ENCODE results near the gene GNAZ. TPM values are rescaled to one million over a fixed set of nuclear protein-coding genes. Genes with fewer than 3 reads are reported as not detected.

Gene GNAZ
- total and polyA plus RNA-seq, 2 donors from 2014 or later, result 3.7 to 5.7 TPM

DNA sequence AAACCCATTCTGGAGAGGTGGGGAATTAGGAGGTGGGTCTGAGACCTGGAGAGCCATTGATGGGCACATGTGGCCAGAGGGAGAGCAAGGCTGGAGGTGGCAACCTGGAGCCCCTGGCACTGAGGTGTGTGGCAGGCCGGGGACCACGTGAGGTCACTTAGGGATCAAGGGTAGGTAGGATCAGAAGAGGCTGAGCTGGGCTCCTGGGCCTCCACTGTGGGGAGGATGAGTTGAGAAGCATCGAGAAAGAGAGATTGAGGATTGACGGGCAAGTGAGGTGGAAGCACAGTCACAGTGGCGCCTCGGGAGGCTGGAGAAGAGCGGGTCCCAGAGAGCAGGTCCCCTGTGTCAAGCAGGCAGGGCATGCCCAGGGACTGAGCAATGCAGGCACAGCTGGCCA, 4.1 kb downstream of the GNAZ start:
- DNase-seq (peak in 1 of 5 donors; percentile 59), FAIRE-seq (no peak)
- peaks cover 0 to 4% (median 0%) of the 10 kb centered on the region in 3 donors for H3K4me1 ChIP-seq (ENCODE audit: control insufficient read depth in 2 of 3, insufficient read depth in 2 of 3, low read depth in 1 of 3, low read length in 3 of 3)
- no peak overlapping the region for H3K9ac ChIP-seq (ENCODE audit: low read length in 3 of 3)
- no peaks in the 10 kb centered on the region for H3K36me3 ChIP-seq (ENCODE audit: control insufficient read depth in 2 of 3, insufficient read depth in 3 of 3, low read length in 3 of 3)
- TF ChIP-seq, protein P1, sequence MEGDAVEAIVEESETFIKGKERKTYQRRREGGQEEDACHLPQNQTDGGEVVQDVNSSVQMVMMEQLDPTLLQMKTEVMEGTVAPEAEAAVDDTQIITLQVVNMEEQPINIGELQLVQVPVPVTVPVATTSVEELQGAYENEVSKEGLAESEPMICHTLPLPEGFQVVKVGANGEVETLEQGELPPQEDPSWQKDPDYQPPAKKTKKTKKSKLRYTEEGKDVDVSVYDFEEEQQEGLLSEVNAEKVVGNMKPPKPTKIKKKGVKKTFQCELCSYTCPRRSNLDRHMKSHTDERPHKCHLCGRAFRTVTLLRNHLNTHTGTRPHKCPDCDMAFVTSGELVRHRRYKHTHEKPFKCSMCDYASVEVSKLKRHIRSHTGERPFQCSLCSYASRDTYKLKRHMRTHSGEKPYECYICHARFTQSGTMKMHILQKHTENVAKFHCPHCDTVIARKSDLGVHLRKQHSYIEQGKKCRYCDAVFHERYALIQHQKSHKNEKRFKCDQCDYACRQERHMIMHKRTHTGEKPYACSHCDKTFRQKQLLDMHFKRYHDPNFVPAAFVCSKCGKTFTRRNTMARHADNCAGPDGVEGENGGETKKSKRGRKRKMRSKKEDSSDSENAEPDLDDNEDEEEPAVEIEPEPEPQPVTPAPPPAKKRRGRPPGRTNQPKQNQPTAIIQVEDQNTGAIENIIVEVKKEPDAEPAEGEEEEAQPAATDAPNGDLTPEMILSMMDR (IDR thresholded peaks at IDR 0.05; ENCODE audit: borderline replicate concordance, extremely low read depth, insufficient read depth), result no peak
- no peak overlapping the region for H3K27ac ChIP-seq (ENCODE audit: low read depth in 2 of 2, low read length in 2 of 2)
- H3K4me3 ChIP-seq (ENCODE audit: low read length in 3 of 3), result no peak overlapping the region
- intact Hi-C loops (cut with DNase I), result no loop called here
- H3K9me3 ChIP-seq (ENCODE audit: control insufficient read depth in 2 of 3, insufficient read depth in 1 of 3, low read length in 3 of 3), result no peaks in the 10 kb centered on the region
- H3K27me3 ChIP-seq (ENCODE audit: control insufficient read depth, insufficient read depth, low read length), result no peaks in the 10 kb centered on the region

DNA sequence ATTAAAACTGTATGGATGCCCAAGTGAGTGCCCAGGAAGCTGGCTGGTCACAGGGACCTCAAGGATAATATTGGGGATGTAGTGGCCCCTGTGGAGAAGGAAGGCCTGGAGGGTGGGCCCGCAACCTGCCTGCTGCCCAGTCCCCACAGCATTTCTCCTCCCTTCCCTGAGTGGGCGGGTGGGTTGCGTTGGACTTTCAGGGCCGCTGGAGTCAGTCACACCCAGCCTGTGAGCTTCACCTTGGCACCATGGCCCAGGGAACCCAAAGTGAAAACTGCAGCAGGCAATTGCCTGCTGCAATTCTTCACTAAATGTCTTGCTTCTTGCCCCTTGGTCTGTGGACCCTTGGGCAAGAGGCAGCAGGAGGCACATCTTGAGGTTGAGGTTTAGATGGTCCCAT, 4.7 kb downstream of the GNAZ start:
- Histone ChIP-seq H3K4me3 (ENCODE audit: low read length in 3 of 3) (no peak overlapping the region), H3K9ac (ENCODE audit: low read length in 3 of 3) (no peak overlapping the region), H3K27me3 (ENCODE audit: control insufficient read depth, insufficient read depth, low read length) (no peaks in the 10 kb centered on the region), H3K4me1 (ENCODE audit: control insufficient read depth in 2 of 3, insufficient read depth in 2 of 3, low read depth in 1 of 3, low read length in 3 of 3) (no peaks in the 10 kb centered on the region), H3K36me3 (ENCODE audit: control insufficient read depth in 2 of 3, insufficient read depth in 3 of 3, low read length in 3 of 3) (no peaks in the 10 kb centered on the region), H3K27ac (ENCODE audit: low read depth in 2 of 2, low read length in 2 of 2) (no peak overlapping the region), H3K9me3 (ENCODE audit: control insufficient read depth in 2 of 3, insufficient read depth in 1 of 3, low read length in 3 of 3) (no peaks in the 10 kb centered on the region)
- intact Hi-C loops (cut with DNase I), result no loop called here
- TF ChIP-seq, protein P1 (IDR thresholded peaks at IDR 0.05; ENCODE audit: borderline replicate concordance, extremely low read depth, insufficient read depth), result no peak
- FAIRE-seq (no peak), DNase-seq (peak in 1 of 5 donors; percentile 29)

DNA sequence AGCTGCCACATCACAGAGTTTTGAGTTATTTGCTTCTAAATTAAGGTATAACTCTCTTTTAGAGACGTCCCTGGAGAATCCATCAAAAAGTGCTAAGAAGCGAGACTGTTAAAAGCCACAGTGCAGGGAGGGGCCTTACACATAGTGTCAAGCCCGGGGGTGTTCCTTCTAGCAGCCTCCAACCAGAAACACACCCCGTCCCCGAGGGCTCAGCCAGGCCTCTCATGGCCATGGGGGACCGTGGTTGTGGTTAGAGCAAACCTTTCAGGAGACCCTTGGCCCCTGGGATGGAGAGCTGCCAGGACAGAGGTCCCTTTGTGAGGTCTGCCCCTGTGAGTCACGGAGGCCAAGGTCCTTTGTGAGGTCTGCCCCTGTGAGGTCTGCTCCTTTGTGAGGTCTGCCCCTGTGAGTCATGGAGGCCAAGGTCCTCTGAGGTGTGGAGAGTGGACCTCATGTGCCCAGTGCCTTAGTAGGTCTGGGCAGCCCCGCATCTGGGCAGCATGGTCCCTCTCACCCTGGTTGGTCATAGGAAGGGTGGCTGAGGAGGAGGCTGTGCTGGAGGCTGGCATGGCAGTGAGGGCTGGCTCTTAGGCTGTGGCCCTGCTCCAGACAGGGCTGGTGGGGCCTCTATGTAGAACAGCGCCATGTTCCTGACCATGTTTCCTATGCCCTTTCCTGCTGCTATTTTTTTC, 5.4 kb downstream of the GNAZ start:
- FAIRE-seq, result no peak
- H3K4me1 ChIP-seq (ENCODE audit: control insufficient read depth in 2 of 3, insufficient read depth in 2 of 3, low read depth in 1 of 3, low read length in 3 of 3), result no peaks in the 10 kb centered on the region
- no peaks in the 10 kb centered on the region for H3K36me3 ChIP-seq (ENCODE audit: control insufficient read depth in 2 of 3, insufficient read depth in 3 of 3, low read length in 3 of 3)
- DNase-seq, result peak in 1 of 5 donors; percentile 46
- TF ChIP-seq, protein P1 (IDR thresholded peaks at IDR 0.05; ENCODE audit: borderline replicate concordance, extremely low read depth, insufficient read depth), result no peak
- no peaks in the 10 kb centered on the region for H3K9me3 ChIP-seq (ENCODE audit: control insufficient read depth in 2 of 3, insufficient read depth in 1 of 3, low read length in 3 of 3)
- intact Hi-C loops (cut with DNase I), result no loop called here
- H3K27ac ChIP-seq (ENCODE audit: low read depth in 2 of 2, low read length in 2 of 2), result no peak overlapping the region
- H3K27me3 ChIP-seq (ENCODE audit: control insufficient read depth, insufficient read depth, low read length), result no peaks in the 10 kb centered on the region
- no peak overlapping the region for H3K9ac ChIP-seq (ENCODE audit: low read length in 3 of 3)
- H3K4me3 ChIP-seq (ENCODE audit: low read length in 3 of 3), result no peak overlapping the region
